KMS-11 (cell line): ENCODE data around the gene HACD3.

Source experiments
- H2AFZ ChIP-seq: fragments of 200-600 bp; sonication (generic); 2 replicates; pipeline ENCODE4 v1.6.1; 2016; ENCODE audit warnings: antibody characterized with exemption, mixed run types, low read depth
- H3K27ac ChIP-seq: fragments of 200-600 bp; sonication (generic); 2 replicates; pipeline ENCODE4 v1.6.1; 2016; ENCODE audit warnings: mild to moderate bottlenecking, mixed run types
- H3K27me3 ChIP-seq: fragments of 200-600 bp; sonication (generic); 2 replicates; pipeline ENCODE4 v1.6.1; 2017; ENCODE audit warnings: mild to moderate bottlenecking, low read depth, mixed run types, moderate library complexity; ENCODE audit not compliant: insufficient read depth
- H3K36me3 ChIP-seq: fragments of 200-600 bp; sonication (generic); 2 replicates; pipeline ENCODE4 v1.6.1; 2017; ENCODE audit warnings: mild to moderate bottlenecking, mixed run types; ENCODE audit not compliant: insufficient read depth
- H3K4me1 ChIP-seq: fragments of 200-600 bp; sonication (generic); 2 replicates; pipeline ENCODE4 v1.6.1; 2016; ENCODE audit warnings: mild to moderate bottlenecking, low read depth, mixed run types; ENCODE audit not compliant: poor library complexity, severe bottlenecking
- H3K4me2 ChIP-seq: fragments of 200-600 bp; sonication (generic); 2 replicates; pipeline ENCODE4 v1.7.0; 2016; ENCODE audit warnings: mild to moderate bottlenecking, mixed run types
- H3K4me3 ChIP-seq: fragments of 200-600 bp; sonication (generic); IDR thresholded peaks from 2 replicates; pipeline ENCODE4 v1.6.1; 2017; ENCODE audit warnings: low read depth, low read length, mixed read lengths; ENCODE audit not compliant: insufficient read depth
- H3K79me2 ChIP-seq: fragments of 200-600 bp; sonication (generic); 2 replicates; pipeline ENCODE4 v1.6.1; 2016; ENCODE audit warnings: low read depth, mixed run types; ENCODE audit not compliant: insufficient read depth
- H3K9ac ChIP-seq: fragments of 200-600 bp; sonication (generic); 2 replicates; pipeline ENCODE4 v1.6.1; 2016; ENCODE audit warnings: mild to moderate bottlenecking, mixed run types
- H4K20me1 ChIP-seq: fragments of 200-600 bp; sonication (generic); 2 replicates; pipeline ENCODE4 v1.6.1; 2016; ENCODE audit warnings: mild to moderate bottlenecking, mixed run types; ENCODE audit not compliant: insufficient read depth
- CTCF ChIP-seq: fragments of 200-600 bp; sonication (generic); conservative IDR thresholded peaks from 2 replicates; pipeline ENCODE4 v1.6.1; 2017; ENCODE audit warnings: low read depth, mild to moderate bottlenecking, antibody characterized with exemption, low read length, moderate library complexity, mixed read lengths

Gene HACD3

GRCh38 chr15:65558336-65558735 lies 28.1 kb downstream of the HACD3 start:
- TF ChIP-seq CTCF: no peak
- Histone ChIP-seq H3K36me3 (peaks cover 3% of the 10 kb centered on the region; the same call in 1 of the 2 replicates), H2AFZ (no peak overlapping the region), H3K27me3 (no peaks in the 10 kb centered on the region), H3K4me2 (no peak overlapping the region), H3K9ac (no peak overlapping the region), H3K4me1 (no peaks in the 10 kb centered on the region), H3K27ac (no peak overlapping the region), H3K79me2 (no peaks in the 10 kb centered on the region; the same call in 1 of the 2 replicates), H4K20me1 (no peaks in the 10 kb centered on the region), H3K4me3 (no peak overlapping the region)

- Histone ChIP-seq H3K27me3 (no peaks in the 10 kb centered on the region), H3K27ac (no peak overlapping the region), H3K4me1 (no peaks in the 10 kb centered on the region), H4K20me1 (no peaks in the 10 kb centered on the region), H3K4me3 (no peak overlapping the region), H3K4me2 (no peak overlapping the region), H3K79me2 (no peaks in the 10 kb centered on the region), H3K36me3 (peaks cover 3% of the 10 kb centered on the region; the same call in 1 of the 2 replicates), H2AFZ (no peak overlapping the region), H3K9ac (no peak overlapping the region)
- no peak for TF ChIP-seq CTCF
These were observed 28.9 kb downstream of the HACD3 start for GRCh38 chr15:65558997-65559760.

GRCh38 chr15:65559941-65560340 lies 29.7 kb downstream of the HACD3 start:
- Histone ChIP-seq H2AFZ (no peak overlapping the region), H3K27me3 (no peaks in the 10 kb centered on the region), H4K20me1 (no peaks in the 10 kb centered on the region), H3K4me3 (no peak overlapping the region), H3K4me2 (no peak overlapping the region), H3K36me3 (peaks cover 3% of the 10 kb centered on the region; the same call in 1 of the 2 replicates), H3K79me2 (no peaks in the 10 kb centered on the region), H3K27ac (no peak overlapping the region), H3K4me1 (no peaks in the 10 kb centered on the region), H3K9ac (no peak overlapping the region)
- TF ChIP-seq CTCF: no peak

GRCh38 chr15:65561934-65562333 lies 31.7 kb downstream of the HACD3 start:
- H3K27ac ChIP-seq: no peak overlapping the region
- no peak overlapping the region for H2AFZ ChIP-seq
- H3K4me2 ChIP-seq: no peak overlapping the region
- H3K4me1 ChIP-seq: no peaks in the 10 kb centered on the region
- H3K4me3 ChIP-seq: no peak overlapping the region
- no peak overlapping the region for H3K9ac ChIP-seq
- no peaks in the 10 kb centered on the region for H4K20me1 ChIP-seq
- no peak for TF ChIP-seq CTCF
- H3K27me3 ChIP-seq: no peaks in the 10 kb centered on the region
- peaks cover 3% of the 10 kb centered on the region; the same call in 1 of the 2 replicates for H3K36me3 ChIP-seq
- H3K79me2 ChIP-seq: no peaks in the 10 kb centered on the region
